OCI-M1 (cell line): ENCODE measurements around the gene ENOPH1.
A peak's percentile ranks its signal among the peaks of the same experiment; 100 is the strongest.
"Not testable (repeated sequence)": the region's sequence is repeated elsewhere in the genome, so short reads cannot be mapped to it uniquely, and the experiment has no call there.

Experiments used
- DNase-seq: peaks from one replicate; lab custom pipeline; 2025; lab: John Stamatoyannopoulos, UW

ENOPH1 gene

DNA sequence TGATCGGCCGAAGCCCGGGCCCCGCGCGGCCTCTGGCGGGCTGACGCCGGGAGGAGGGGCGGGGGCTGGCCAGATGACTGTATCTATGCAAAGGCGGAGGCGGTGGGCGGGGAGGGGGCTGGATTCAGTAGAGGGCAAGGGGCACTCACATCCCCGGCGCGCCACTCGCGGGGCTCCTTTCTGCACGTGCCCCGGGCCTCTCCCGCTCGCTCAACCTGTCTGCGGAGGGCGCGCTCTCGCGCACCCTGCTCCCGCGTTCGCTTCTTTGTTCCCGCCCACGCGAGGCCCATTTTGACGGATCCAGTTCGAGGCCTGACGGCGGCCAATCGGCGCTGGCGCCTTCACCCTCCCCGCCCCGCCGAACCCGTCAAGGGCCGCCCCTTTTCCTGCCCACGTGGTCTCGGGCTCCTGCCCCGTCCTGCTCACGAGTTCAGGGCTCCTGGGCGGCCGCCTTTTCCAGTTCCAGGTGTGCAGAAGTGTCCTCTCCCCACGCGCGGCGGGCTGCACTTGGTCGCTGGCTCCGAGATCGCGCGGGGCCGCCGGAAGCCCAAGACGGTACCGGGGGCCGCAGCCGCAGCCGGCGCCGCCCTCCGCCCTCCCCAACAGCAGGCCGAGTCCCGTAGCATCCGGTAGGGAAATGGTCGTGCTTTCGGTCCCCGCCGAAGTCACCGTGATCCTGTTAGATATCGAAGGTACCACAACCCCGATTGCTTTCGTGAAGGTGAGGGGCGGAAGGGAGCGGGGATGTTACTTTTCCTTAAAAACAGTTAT is at the start of gene ENOPH1, which contains the start of gene HNRNPDL:
Gene ENOPH1 (plus strand): TSS at position 398 of the 771 bp plus-strand sequence. CDS start 240 bp downstream, at position 638.
Gene HNRNPDL (minus strand): TSS at position 270 of the 771 bp plus-strand sequence. CDS start 772 bp downstream, outside the sequence.
- peak; percentile 97 for DNase-seq

DNA sequence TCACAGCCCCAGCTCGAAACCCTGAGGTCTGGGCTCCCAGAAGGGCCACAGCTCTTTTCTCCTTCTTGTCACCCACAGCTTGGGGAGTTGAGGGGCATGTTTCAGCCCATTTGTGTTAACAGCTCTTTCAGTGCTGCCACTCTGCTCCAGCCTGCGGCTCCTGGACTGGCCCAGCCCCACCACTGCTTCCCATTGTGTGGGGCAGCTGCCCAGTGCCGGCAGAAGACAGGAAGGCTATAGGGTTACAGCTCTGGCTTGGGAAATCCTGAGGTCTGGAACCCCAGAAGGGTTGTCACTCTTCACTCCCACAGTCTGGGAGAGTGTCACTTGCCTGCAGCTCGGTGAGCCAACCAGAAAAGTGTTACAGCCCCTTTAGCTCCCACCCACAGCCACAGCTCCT is 49.6 kb upstream of the ENOPH1 start:
- no peak for DNase-seq

DNA sequence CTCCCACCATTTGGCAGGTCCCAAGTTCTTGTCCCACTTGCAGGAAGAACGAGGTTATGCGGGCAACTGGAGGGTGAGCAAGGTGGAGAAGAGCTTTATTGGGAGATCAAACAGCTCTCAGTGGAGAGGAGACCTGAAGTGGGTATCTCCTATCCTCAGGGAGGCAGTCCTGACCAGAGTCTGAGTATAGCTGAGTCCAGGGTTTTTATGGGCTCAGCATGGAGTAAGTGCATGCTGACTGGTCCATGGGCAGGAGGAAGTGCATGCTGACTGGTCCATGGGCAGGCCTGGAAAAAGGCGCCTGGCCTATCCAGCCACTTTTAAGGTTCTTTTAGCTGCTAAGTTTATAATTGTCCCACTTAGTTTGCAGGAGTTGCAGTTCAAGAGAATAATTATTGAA is 49.2 kb upstream of the ENOPH1 start:
- DNase-seq, result no peak

GRCh38 chr4:82381661-82382296 is 48.6 kb upstream of the ENOPH1 start:
- DNase-seq, result no peak

- no peak for DNase-seq
Observed at GRCh38 chr4:82382751-82383150, 47.6 kb upstream of the ENOPH1 start.

- DNase-seq, result not testable (repeated sequence)
Observed at GRCh38 chr4:82386312-82386711, 44.1 kb upstream of the ENOPH1 start.

DNA sequence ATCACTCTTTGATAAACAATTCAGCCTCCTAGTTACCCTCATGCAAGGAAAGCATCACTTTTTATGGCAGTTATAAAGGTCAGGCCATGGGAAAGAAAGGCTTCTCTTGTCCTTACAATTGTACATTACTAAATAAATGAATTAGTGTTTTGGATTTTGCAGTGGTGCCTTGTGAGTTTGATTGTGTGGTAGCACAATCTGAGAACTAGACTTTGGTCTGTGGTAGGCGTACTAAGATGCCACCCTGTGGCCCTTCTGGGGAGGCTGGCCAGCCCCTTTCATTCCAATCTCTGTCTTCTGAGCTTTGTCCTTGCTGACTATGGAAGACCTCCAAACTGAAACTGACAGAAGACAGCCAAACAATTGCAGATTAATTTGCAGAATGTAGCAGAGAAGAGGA is 42.0 kb upstream of the ENOPH1 start:
- DNase-seq, result no peak

DNA sequence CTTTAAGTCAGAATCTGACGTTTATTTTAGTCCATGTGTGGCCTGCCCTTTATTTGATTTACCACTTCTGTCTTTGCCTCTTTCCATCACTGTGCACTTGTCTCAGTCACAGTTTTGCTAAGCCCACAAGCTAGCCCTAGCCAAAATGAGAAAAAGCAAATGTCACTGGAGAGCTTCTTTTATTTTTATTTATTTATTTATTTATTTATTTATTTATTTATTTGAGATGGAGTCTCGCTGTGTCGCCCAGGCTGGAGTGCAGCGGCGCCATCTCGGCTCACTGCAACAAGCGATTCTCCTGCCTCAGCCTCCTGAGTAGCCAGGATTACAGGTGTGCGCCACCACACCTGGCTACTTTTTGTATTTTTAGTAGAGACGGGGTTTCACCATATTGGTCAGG is 40.3 kb upstream of the ENOPH1 start:
- not testable (repeated sequence) for DNase-seq

- DNase-seq, result no peak
Observed at GRCh38 chr4:82394896-82395295, 35.5 kb upstream of the ENOPH1 start.

GRCh38 chr4:82397527-82397926 is 32.9 kb upstream of the ENOPH1 start:
- no peak for DNase-seq

DNA sequence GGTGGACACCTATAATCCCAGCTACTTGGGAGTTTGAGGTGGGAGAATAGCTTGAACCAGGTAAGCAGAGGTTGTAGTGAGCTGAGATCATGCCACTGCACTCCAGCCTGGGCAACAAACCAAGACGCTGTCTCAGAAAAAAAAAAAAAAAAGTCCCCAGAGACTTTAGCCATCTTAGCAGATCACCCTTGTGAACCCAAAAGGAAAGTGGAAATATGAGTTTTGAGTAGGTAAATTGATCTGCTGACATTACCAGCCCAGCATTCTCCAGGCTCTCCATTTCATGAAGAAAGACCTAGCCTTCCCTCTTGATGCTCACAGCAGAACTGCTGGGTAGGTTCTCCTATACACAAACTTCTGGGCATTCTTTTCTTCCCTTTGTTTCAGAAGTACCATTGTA is 32.1 kb upstream of the ENOPH1 start:
- no peak for DNase-seq

DNA sequence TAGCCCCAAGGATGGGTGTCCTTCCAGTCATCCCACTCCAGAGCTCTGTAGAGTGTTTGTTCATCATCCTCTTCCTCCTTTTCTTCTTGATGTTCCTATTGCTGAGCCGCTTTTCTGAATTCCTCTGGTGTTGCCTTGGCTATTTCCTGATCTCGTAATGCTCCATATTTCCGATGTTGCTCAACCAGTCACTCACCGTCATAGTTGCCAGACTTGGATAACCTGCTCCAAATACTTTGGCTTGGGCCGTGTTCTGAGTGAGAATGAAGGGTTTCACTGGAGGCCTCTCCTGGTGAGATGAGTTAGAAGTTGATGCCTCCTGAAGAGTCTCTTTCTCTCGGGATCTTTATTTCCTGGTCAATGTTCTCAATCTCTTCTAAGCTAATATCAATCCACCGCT is 28.8 kb upstream of the ENOPH1 start:
- no peak for DNase-seq

- DNase-seq, result no peak
Observed at GRCh38 chr4:82402196-82402775, 28.1 kb upstream of the ENOPH1 start.

GRCh38 chr4:82403725-82404124 is 26.7 kb upstream of the ENOPH1 start:
- no peak for DNase-seq

GRCh38 chr4:82415061-82415460 is 15.3 kb upstream of the ENOPH1 start:
- DNase-seq, result not testable (repeated sequence)

GRCh38 chr4:82415922-82416365 is 14.4 kb upstream of the ENOPH1 start:
- no peak for DNase-seq

- peak; percentile 73 for DNase-seq
Observed at GRCh38 chr4:82419451-82419850, 10.9 kb upstream of the ENOPH1 start.

GRCh38 chr4:82421796-82422560 is 8.4 kb upstream of the ENOPH1 start:
- DNase-seq, result peak; percentile 34

GRCh38 chr4:82422616-82423015 is 7.8 kb upstream of the ENOPH1 start:
- no peak for DNase-seq

- no peak for DNase-seq
Observed at GRCh38 chr4:82423245-82424054, 6.9 kb upstream of the ENOPH1 start.

- no peak for DNase-seq
Observed at GRCh38 chr4:82425478-82425877, 4.9 kb upstream of the ENOPH1 start.
